ENCODE measurements around the gene BRD3. TPM values are rescaled to one million over a fixed set of nuclear protein-coding genes. Genes with fewer than 3 reads are reported as not detected.

Gene BRD3
- total and polyA plus RNA-seq, 2 of the 8 experiments (the other 6 are each of a cell fraction or from before 2014, with no cell fraction given): 31.0 to 82.7 TPM

- no peak overlapping the region for H3K18ac ChIP-seq (ENCODE audit: extremely low read depth, low read length)
- no peak overlapping the region for H3K56ac ChIP-seq (replicated peaks; ENCODE audit: insufficient read length, low read depth, low read length)
- H3K4ac ChIP-seq (replicated peaks; ENCODE audit: insufficient read length, low read depth, low read length): no peak overlapping the region
- H3K79me1 ChIP-seq (ENCODE audit: low read depth, low read length): no peaks in the 10 kb centered on the region
- no peaks in the 10 kb centered on the region for H3K79me2 ChIP-seq (ENCODE audit: control insufficient read depth in 1 of 2, insufficient read depth in 2 of 2, low read length in 2 of 2)
- H4K5ac ChIP-seq (ENCODE audit: insufficient read length, low read depth, low read length): no peak overlapping the region
- H3K27me3 ChIP-seq (replicated peaks in 1 of 4; ENCODE audit: control insufficient read depth in 3 of 4, extremely low read depth in 1 of 4, insufficient read depth in 3 of 4, low read length in 3 of 4): no peaks in the 10 kb centered on the region
- no peak overlapping the region for H2BK20ac ChIP-seq (ENCODE audit: low read length)
- no peak overlapping the region for H2BK120ac ChIP-seq (replicated peaks; ENCODE audit: low read depth, low read length)
- ChIA-PET POLR2A (ENCODE audit: partially characterized antibody) (no interaction called here), CTCF (ENCODE audit: partially characterized antibody) (interaction anchor here (0.6 kb wide), 1 partner anchor 289 kb away, joined by 3 read pairs; no protein-coding TSS in a partner anchor)
- FAIRE-seq (no peak), DNase-seq (ENCODE audit: low read depth in 1 of 2, low spot score in 2 of 2) (no peak)
- H4K20me1 ChIP-seq (replicated peaks in 1 of 2; ENCODE audit: control insufficient read depth in 1 of 2, insufficient read depth in 2 of 2, low read length in 2 of 2): peaks cover 3 to 16% of the 10 kb centered on the region in 2 experiments
- no peak overlapping the region for H3K23ac ChIP-seq (ENCODE audit: insufficient read length)
- H3K9ac ChIP-seq (replicated peaks in 1 of 4; ENCODE audit: extremely low read depth in 1 of 4, low read depth in 3 of 4, low read length in 3 of 4): no peak overlapping the region
- H3K14ac ChIP-seq (ENCODE audit: insufficient read length): no peak overlapping the region
- H3K4me3 ChIP-seq (ENCODE audit: extremely low read depth in 1 of 4, insufficient read depth in 2 of 4, low read depth in 3 of 4, low read length in 4 of 4): no peak overlapping the region
- H2AFZ ChIP-seq (ENCODE audit: low read length): no peak overlapping the region
- H2AK5ac ChIP-seq (ENCODE audit: low read depth, low read length): no peak overlapping the region
- TF ChIP-seq BRCA1 (IDR thresholded peaks at IDR 0.05; ENCODE audit: low read depth, low read length): no peak
- TF ChIP-seq E2F6 (IDR thresholded peaks at IDR 0.05): no peak
- TF ChIP-seq TAF7 (optimal IDR thresholded peaks at IDR 0.05; ENCODE audit: borderline replicate concordance, low read depth, low read length): no peak
- TF ChIP-seq NRF1 (IDR thresholded peaks at IDR 0.05; ENCODE audit: low read depth, low read length): no peak
- TF ChIP-seq RFX5 (IDR thresholded peaks at IDR 0.05; ENCODE audit: borderline replicate concordance, low read depth, low read length): no peak
- no peak for TF ChIP-seq ATF3 (IDR thresholded peaks at IDR 0.05; ENCODE audit: insufficient read depth, low read depth, low read length)
- no peak for TF ChIP-seq KDM4A (IDR thresholded peaks at IDR 0.05; ENCODE audit: low read depth, low read length, severe bottlenecking)
- no peak for TF ChIP-seq POLR2A (IDR thresholded peaks at IDR 0.05; ENCODE audit: control extremely low read depth in 1 of 2, low read depth in 2 of 2, low read length in 2 of 2)
- H2BK15ac ChIP-seq (ENCODE audit: low read length): no peak overlapping the region
- no peak overlapping the region for H3K27ac ChIP-seq (ENCODE audit: low read depth, low read length)
- no peak overlapping the region for H4K91ac ChIP-seq (replicated peaks; ENCODE audit: insufficient read length, low read length)
- WGBS, 2 experiments (ENCODE audit: extremely low coverage in 1 of 2, insufficient coverage in 1 of 2, insufficient read length in 1 of 2, insufficient replicate concordance in 2 of 2, low coverage in 1 of 2, low lambda C conversion rate in 2 of 2, missing lambda C conversion rate in 1 of 2): 92% methylated on average over 14 of the region's 14 CpGs; no CpG with 5 or more reads in 1 of the 2 experiments
- H3K9me3 ChIP-seq (ENCODE audit: insufficient read depth in 2 of 2, low read depth in 1 of 2, low read length in 1 of 2): no peaks in the 10 kb centered on the region
- no peak overlapping the region for H2BK5ac ChIP-seq (ENCODE audit: low read depth, low read length)
- no peaks in the 10 kb centered on the region for H3K23me2 ChIP-seq (ENCODE audit: low read depth, low read length)
- H4K8ac ChIP-seq (ENCODE audit: extremely low read depth, insufficient read depth, low read length): no peak overlapping the region
- H3K36me3 ChIP-seq (ENCODE audit: control insufficient read depth in 2 of 4, insufficient read depth in 4 of 4, low read length in 3 of 4): peaks cover 29 to 62% (median 46%) of the 10 kb centered on the region in 4 experiments
- H3K4me2 ChIP-seq (ENCODE audit: insufficient read depth in 1 of 2, low read depth in 2 of 2, low read length in 2 of 2): no peak overlapping the region
- no peak overlapping the region for H2BK12ac ChIP-seq (ENCODE audit: low read depth, low read length)
- no peaks in the 10 kb centered on the region for H3K4me1 ChIP-seq (replicated peaks in 1 of 4; ENCODE audit: control insufficient read depth in 3 of 4, insufficient read depth in 4 of 4, low read length in 3 of 4)
These were observed 36.0 kb downstream of the BRD3 start for GRCh38 chr9:134031783-134032182.
